BLaER1 treated with 17β-estradiol and CSF1 and Interleukin-3, amounts not matched to agents 10 nM and 100 nM (cell line): Measurements from ENCODE around the gene RPS28.

Source experiments
- H3K27ac ChIP-seq, 11 experiments: shearing (Covaris generic); formaldehyde crosslinking; 2 replicates each; pipeline ENCODE4 v1.8.1; 2022
- H3K27me3 ChIP-seq, 11 experiments: shearing (Covaris generic); formaldehyde crosslinking; 2 replicates each; pipeline ENCODE4 v1.8.1; 2022
- H3K36me3 ChIP-seq, 11 experiments: shearing (Covaris generic); formaldehyde crosslinking; 2 replicates each; pipeline ENCODE4 v1.8.1; 2022
- H3K4me1 ChIP-seq, 10 experiments: shearing (Covaris generic); formaldehyde crosslinking; 2 replicates each; pipeline ENCODE4 v1.8.1; 2022
- H3K4me2 ChIP-seq, 11 experiments: shearing (Covaris generic); formaldehyde crosslinking; 2 replicates each; pipeline ENCODE4 v1.8.1; 2022
- H3K4me3 ChIP-seq, 10 experiments: shearing (Covaris generic); formaldehyde crosslinking; 2 replicates each; pipeline ENCODE4 v1.8.1; 2022
- H3K9ac ChIP-seq, 11 experiments: shearing (Covaris generic); formaldehyde crosslinking; 2 replicates each; pipeline ENCODE4 v1.8.1; 2022
- H3K9me3 ChIP-seq, 11 experiments: shearing (Covaris generic); formaldehyde crosslinking; replicated peaks in 1 of 11; 2 replicates each; pipeline ENCODE4 v1.8.1; 2022
- H4K20me1 ChIP-seq, 11 experiments: shearing (Covaris generic); formaldehyde crosslinking; 2 replicates each; pipeline ENCODE4 v1.8.1; 2022
- Cebpa-rat ChIP-seq, 11 experiments: shearing (Covaris generic); IDR thresholded peaks; 2 replicates each; pipeline ENCODE4 v1.8.1; 2022

The RPS28 gene

GRCh38 chr19:8370176-8371010 is 49.1 kb downstream of the RPS28 start:
- H3K4me1 ChIP-seq: peaks cover 14 to 24% (median 22%) of the 10 kb centered on the region in 10 experiments
- no peak for TF ChIP-seq Cebpa-rat (IDR thresholded peaks at IDR 0.05)
- peaks cover 0 to 19% (median 6%) of the 10 kb centered on the region in 11 experiments; a peak in 9 of 22 replicates for H4K20me1 ChIP-seq

GRCh38 chr19:8371011-8371804 is 49.9 kb downstream of the RPS28 start:
- no peak for TF ChIP-seq Cebpa-rat (IDR thresholded peaks at IDR 0.05)
- Histone ChIP-seq H3K4me1 (peaks cover 14 to 24% (median 21%) of the 10 kb centered on the region in 10 experiments), H3K36me3 (peaks cover 0 to 31% (median 19%) of the 10 kb centered on the region in 11 experiments; a peak in 16 of 22 replicates), H3K9me3 (no peaks in the 10 kb centered on the region), H4K20me1 (peaks cover 0 to 11% (median 1%) of the 10 kb centered on the region in 11 experiments; a peak in 9 of 22 replicates), H3K27ac (peak overlapping the region in 1 of 11 experiments; percentile 16; a peak in 2 of 22 replicates), H3K9ac (no peak overlapping the region; a peak in 1 of 22 replicates), H3K27me3 (peaks cover 12 to 24% (median 19%) of the 10 kb centered on the region in 11 experiments), H3K4me3 (no peak overlapping the region), H3K4me2 (peak overlapping the region in 2 of 11 experiments; percentile 11 to 28; a peak in 3 of 22 replicates)

More at GRCh38 chr19:8370176-8371010, 49.1 kb downstream of the RPS28 start:
- Histone ChIP-seq H3K36me3 (peaks cover 0 to 24% (median 13%) of the 10 kb centered on the region in 11 experiments; a peak in 14 of 22 replicates), H3K9me3 (no peaks in the 10 kb centered on the region), H3K27ac (peak overlapping the region in 1 of 11 experiments; percentile 16; a peak in 1 of 22 replicates), H3K27me3 (peaks cover 20 to 32% (median 27%) of the 10 kb centered on the region in 11 experiments), H3K4me3 (no peak overlapping the region), H3K4me2 (no peak overlapping the region), H3K9ac (no peak overlapping the region)
